Dedifferentiated amniotic fluid mesenchymal stem cell (primary cell): ENCODE results near the gene CRBN.
A peak's percentile ranks its signal among the peaks of the same experiment; 100 is the strongest.

ENCODE experiments used
- DNase-seq: peaks from one replicate; pipeline ENCODE4 v3.0.0-alpha.2; 2016; ENCODE audit errors: extremely low spot score

The CRBN gene

GRCh38 chr3:3179407-3180094 is at the start of gene CRBN:
Gene CRBN, minus strand, starts transcription at chr3:3179691. Its CDS starts 4 bp downstream, at chr3:3179687.
- peak; percentile 84 for DNase-seq

DNA sequence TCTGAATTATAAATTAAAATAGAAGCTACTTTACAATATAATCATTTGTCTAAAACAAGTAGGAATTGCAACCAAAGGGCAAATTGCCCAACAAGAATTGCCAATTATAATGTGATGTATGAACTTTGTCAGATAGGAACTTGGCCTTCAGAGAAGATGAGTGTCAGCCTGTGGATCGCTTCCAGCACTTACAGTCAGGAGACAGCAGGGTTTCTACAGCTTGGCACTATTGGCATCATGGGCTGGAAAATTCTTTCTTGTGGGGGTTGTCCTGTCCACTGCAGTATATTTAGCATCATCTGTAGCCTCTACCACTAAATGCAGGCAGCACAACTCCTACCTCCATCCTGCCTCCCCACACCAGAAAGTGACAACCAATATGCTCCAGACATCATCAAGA is 48.1 kb upstream of the CRBN start:
- no peak for DNase-seq

GRCh38 chr3:3221528-3221927 is 42.0 kb upstream of the CRBN start:
- DNase-seq: no peak

GRCh38 chr3:3216401-3216800 is 36.9 kb upstream of the CRBN start:
- DNase-seq: no peak

GRCh38 chr3:3212781-3213440 is 33.4 kb upstream of the CRBN start:
- DNase-seq: no peak

GRCh38 chr3:3209714-3210113 is 30.2 kb upstream of the CRBN start:
- DNase-seq: no peak

DNA sequence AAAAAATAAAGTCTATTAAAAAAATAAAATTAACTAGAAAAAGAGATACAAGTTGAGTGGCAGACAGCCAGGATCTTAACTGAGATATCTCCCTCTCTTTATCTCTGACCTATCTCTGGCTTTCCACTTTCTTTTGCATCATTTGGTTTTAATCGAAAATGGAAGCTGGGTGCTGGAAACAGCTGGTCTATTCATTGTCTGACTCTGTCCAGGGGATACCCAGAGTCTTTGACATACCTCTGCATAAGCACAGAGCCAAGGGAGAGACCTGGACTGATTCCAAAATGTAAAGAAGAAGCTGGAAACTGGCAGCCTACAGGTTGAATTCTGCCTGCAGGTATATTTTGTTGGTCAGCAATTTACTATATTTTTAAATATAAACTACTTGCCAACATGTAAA is 29.6 kb upstream of the CRBN start:
- no peak for DNase-seq

GRCh38 chr3:3201611-3202010 is 22.1 kb upstream of the CRBN start:
- no peak for DNase-seq

GRCh38 chr3:3200632-3201212 is 21.2 kb upstream of the CRBN start:
- peak; percentile 68 for DNase-seq

GRCh38 chr3:3199306-3199705 is 19.8 kb upstream of the CRBN start:
- DNase-seq: no peak

DNA sequence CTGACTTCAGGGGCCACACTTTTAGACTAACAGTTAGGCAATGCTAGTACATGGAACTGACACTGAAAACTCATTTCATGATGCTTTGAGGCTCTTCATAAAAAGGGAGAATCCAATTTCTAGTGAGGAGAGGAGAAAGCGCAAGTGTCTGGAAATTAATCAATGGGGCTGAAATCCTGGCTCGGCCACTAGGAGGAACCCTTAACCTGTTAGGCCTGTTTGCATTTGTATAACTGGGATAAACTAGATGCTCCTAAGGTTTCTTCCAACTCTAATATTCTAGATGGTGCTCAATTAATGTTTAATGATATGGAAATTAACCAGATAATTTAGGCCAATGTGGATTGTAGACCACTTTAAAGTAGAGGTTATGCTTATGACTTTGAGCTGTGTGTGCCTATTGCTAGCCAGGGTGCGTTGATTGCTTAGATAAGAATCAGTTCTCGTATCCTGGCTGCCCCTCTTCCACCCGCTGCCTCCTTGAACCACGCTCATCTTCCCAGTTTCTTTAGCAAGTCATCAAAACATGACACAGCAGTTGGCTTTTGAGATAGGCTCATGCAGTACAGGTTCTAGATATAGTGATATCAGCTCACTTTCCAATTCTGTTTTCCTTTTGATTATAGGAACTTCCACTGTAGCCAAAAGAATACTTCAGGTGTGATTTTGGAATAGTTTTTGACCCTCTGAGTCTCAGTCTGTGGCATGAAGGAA is 16.8 kb upstream of the CRBN start:
- DNase-seq: no peak

DNA sequence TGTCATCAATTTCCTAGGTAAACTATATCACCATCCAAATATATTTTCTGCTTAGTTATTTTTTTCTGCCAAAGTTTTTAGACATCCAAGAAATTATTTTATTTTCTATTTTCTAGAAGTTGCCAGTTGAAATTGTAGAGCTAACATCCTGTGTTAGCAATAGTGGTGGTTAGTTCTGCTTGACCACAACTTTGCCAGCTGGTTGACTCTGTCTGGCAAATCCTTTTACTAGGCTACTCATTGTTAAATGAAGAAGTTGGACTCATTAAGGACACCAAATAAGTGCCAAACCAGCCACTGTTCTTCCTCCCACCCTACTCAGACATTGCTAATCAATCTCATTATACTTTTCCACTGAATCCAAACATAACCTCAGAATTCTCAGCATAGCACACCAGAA is 15.4 kb upstream of the CRBN start:
- DNase-seq: no peak

DNA sequence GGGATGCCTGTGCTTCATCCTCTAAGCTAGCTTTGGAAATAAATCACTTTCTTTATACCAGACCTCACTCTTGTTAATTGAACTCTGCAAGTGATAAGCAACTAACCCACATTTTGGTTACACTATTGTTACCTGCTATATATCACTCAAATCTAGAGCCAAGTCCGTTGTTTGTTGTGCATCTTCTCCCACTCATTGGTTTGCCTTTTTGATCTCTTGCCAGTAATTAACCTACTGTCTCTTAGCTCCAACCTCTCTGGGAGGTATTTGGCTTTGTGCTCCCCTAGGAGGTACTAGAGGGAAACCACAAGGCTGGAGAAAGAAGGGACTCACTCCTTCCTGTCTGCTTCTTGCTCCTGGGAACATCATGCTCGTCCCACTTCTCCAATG is 12.8 kb upstream of the CRBN start:
- no peak for DNase-seq

DNA sequence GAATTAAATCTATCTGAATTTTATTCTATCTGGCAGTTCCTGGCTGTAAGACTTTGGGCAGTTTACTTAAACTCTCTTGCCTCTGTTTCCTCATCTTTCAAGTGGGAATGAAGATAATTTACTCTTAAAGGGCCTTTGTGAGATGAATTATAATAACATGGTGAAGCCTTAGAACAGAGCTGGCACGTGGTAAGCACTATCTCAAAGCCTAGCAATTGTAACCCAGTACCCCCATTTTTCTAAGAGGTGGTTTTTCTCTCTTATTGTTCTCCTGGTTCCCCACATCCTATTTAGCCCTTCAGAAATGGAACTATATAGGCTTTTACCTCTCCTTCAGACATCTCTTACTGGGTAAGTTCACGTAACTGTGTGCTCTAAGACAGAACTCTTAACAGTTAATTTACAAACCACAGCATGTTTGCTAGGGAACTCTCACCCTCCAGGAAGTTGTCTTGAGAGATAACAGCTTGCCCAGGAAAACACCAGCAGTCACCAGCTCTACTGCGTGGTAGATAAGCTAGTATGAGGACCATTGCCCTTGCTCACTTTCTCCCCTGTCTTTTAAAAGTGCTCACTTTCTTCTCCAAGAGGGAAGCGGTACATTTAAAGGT is 12.3 kb upstream of the CRBN start:
- DNase-seq: no peak

- DNase-seq: no peak
Measured at GRCh38 chr3:3189961-3190360, 10.5 kb upstream of the CRBN start.

GRCh38 chr3:3189102-3189727 is 9.7 kb upstream of the CRBN start:
- DNase-seq: no peak

DNA sequence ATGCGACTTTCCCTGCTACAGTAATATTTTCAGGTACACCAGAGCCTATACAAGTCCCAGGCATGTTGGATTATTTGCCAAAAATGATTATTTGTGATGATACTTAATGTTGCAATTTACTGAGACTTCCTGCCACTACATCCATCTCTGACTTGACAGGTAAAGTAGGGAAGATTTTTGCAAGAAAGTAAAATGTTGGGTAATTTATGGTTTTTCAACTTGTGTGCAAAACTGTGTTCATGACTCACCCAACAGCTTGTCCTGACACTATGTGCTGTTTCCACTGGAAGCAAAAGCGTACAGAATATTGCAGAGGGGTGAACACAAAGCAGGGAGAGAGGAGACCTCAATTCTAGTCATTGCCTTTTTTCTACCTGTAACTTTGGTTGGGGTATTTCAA is 5.4 kb upstream of the CRBN start:
- DNase-seq: no peak

GRCh38 chr3:3180456-3180855 is 965 bp upstream of the CRBN start:
- no peak for DNase-seq

- DNase-seq: no peak
Measured at GRCh38 chr3:3178498-3179328, 778 bp downstream of the CRBN start.

GRCh38 chr3:3177861-3178497 is 1.5 kb downstream of the CRBN start:
- DNase-seq: no peak
